ENCODE data around the gene KRTAP29-1.
"Not testable (repeated sequence)": the region's sequence is repeated elsewhere in the genome, so short reads cannot be mapped to it uniquely, and the experiment has no call there.

KRTAP29-1 gene

GRCh38 chr17:41284546-41284945 is 18.1 kb downstream of the KRTAP29-1 start:
- Histone ChIP-seq H3K4me1 (ENCODE audit: control insufficient read depth, low read depth, low read length) (peaks cover 7% of the 10 kb centered on the region), H3K27ac (ENCODE audit: low read length) (no peak overlapping the region), H3K36me3 (ENCODE audit: control insufficient read depth, low read depth, low read length) (no peaks in the 10 kb centered on the region), H3K9me3 (ENCODE audit: control insufficient read depth, low read depth, low read length) (no peaks in the 10 kb centered on the region), H3K9ac (ENCODE audit: low read length) (no peak overlapping the region), H3K27me3 (ENCODE audit: control insufficient read depth, insufficient read depth, low read length) (no peaks in the 10 kb centered on the region), H3K4me3 (ENCODE audit: low read length) (no peak overlapping the region)

DNA sequence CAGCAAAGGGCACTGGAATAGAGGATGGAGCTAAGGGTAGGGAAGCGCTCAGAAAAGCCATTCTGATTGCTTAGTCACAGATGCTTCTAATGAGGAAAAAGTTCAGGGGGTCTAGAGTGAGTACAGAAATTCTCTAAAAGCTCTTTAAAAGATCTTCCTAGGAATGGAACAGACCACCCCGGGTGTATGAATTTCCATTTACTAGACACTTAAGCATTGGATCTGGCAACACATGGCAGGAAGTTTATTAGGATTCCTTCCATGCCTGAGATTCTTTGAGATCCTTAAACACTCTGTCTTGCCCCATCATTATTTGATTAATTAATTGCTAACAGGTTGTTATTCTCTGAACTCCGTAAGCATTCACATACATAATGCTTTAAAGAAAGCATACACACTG is 18.6 kb downstream of the KRTAP29-1 start:
- Histone ChIP-seq H3K9me3 (ENCODE audit: control insufficient read depth, low read depth, low read length) (no peaks in the 10 kb centered on the region), H3K9ac (ENCODE audit: low read length) (no peak overlapping the region), H3K27ac (ENCODE audit: low read length) (no peak overlapping the region), H3K36me3 (ENCODE audit: control insufficient read depth, low read depth, low read length) (no peaks in the 10 kb centered on the region), H3K27me3 (ENCODE audit: control insufficient read depth, insufficient read depth, low read length) (no peaks in the 10 kb centered on the region), H3K4me1 (ENCODE audit: control insufficient read depth, low read depth, low read length) (peaks cover 7% of the 10 kb centered on the region), H3K4me3 (ENCODE audit: low read length) (no peak overlapping the region)

DNA sequence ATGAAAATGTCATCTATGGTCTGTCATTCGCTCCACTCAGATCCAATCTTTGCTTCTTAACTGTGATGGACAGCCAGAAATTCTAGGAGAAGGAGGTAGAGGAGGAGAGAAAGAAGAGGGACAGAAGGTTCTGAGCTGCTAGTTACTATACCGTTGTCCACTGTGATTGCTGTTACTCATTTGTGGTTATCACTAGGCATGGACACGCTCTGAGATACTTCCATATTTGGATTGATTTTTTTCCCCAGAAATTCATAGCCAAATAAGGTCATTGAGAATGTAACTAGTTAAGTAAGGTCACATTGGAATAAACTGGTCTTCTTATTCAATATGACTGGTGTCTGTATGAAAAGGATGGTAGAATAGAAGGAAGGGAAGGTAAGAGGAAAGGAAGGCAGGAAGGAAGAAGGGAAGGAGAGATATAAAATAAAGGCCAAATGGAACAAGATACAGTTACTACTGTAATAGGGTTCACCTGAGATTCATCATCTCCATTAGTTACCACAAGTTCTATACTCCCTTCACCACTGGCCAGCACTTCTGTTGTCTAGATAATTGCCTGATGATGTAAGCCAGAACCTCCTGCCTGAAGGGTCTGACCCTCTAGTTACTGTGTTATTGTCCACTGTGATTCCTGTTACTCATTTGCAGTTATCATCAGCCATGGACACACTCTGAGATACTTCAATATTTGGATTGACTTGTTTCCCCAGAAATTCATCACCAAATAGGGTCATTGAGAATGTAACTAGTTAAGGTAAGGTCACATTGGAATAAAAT is 24.3 kb downstream of the KRTAP29-1 start:
- no peak overlapping the region for H3K9ac ChIP-seq (ENCODE audit: low read length)
- H3K4me1 ChIP-seq (ENCODE audit: control insufficient read depth, low read depth, low read length): no peaks in the 10 kb centered on the region
- no peak overlapping the region for H3K4me3 ChIP-seq (ENCODE audit: low read length)
- no peak overlapping the region for H3K27ac ChIP-seq (ENCODE audit: low read length)
- H3K9me3 ChIP-seq (ENCODE audit: control insufficient read depth, low read depth, low read length): no peaks in the 10 kb centered on the region
- no peaks in the 10 kb centered on the region for H3K36me3 ChIP-seq (ENCODE audit: control insufficient read depth, low read depth, low read length)
- no peaks in the 10 kb centered on the region for H3K27me3 ChIP-seq (ENCODE audit: control insufficient read depth, insufficient read depth, low read length)

GRCh38 chr17:41275648-41276190 is 26.9 kb downstream of the KRTAP29-1 start, which contains the start of gene KRTAP9-7:
Gene KRTAP9-7, plus strand, starts transcription at chr17:41275698. Its CDS starts 0 bp downstream, at chr17:41275698.
- H3K4me1 ChIP-seq (ENCODE audit: control insufficient read depth, low read depth, low read length); H3K27ac ChIP-seq (ENCODE audit: low read length); H3K4me3 ChIP-seq (ENCODE audit: low read length); H3K27me3 ChIP-seq (ENCODE audit: control insufficient read depth, insufficient read depth, low read length); H3K9ac ChIP-seq (ENCODE audit: low read length); H3K36me3 ChIP-seq (ENCODE audit: control insufficient read depth, low read depth, low read length); H3K9me3 ChIP-seq (ENCODE audit: control insufficient read depth, low read depth, low read length): not testable (repeated sequence)

GRCh38 chr17:41271858-41272257 is 30.8 kb downstream of the KRTAP29-1 start:
- Histone ChIP-seq H3K36me3 (ENCODE audit: control insufficient read depth, low read depth, low read length) (no peaks in the 10 kb centered on the region), H3K9ac (ENCODE audit: low read length) (no peak overlapping the region), H3K9me3 (ENCODE audit: control insufficient read depth, low read depth, low read length) (no peaks in the 10 kb centered on the region), H3K4me3 (ENCODE audit: low read length) (no peak overlapping the region), H3K27me3 (ENCODE audit: control insufficient read depth, insufficient read depth, low read length) (no peaks in the 10 kb centered on the region), H3K27ac (ENCODE audit: low read length) (no peak overlapping the region), H3K4me1 (ENCODE audit: control insufficient read depth, low read depth, low read length) (no peaks in the 10 kb centered on the region)

DNA sequence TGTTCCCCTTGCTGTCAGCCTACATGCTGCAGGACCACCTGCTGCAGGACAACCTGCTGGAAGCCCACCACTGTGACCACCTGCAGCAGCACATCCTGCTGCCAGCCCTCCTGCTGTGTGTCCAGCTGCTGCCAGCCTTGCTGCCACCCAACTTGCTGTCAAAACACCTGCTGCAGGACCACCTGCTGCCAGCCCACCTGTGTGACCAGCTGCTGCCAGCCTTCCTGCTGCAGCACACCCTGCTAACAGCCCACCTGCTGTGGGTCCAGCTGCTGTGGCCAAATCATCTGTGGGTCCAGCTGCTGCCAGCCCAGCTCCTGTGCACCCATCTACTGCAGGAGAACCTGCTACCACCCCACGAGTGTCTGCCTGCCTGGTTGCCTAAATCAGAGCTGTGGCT is 31.3 kb downstream of the KRTAP29-1 start:
- H3K4me1 ChIP-seq (ENCODE audit: control insufficient read depth, low read depth, low read length); H3K4me3 ChIP-seq (ENCODE audit: low read length); H3K36me3 ChIP-seq (ENCODE audit: control insufficient read depth, low read depth, low read length); H3K27me3 ChIP-seq (ENCODE audit: control insufficient read depth, insufficient read depth, low read length); H3K9ac ChIP-seq (ENCODE audit: low read length); H3K27ac ChIP-seq (ENCODE audit: low read length); H3K9me3 ChIP-seq (ENCODE audit: control insufficient read depth, low read depth, low read length): not testable (repeated sequence)

DNA sequence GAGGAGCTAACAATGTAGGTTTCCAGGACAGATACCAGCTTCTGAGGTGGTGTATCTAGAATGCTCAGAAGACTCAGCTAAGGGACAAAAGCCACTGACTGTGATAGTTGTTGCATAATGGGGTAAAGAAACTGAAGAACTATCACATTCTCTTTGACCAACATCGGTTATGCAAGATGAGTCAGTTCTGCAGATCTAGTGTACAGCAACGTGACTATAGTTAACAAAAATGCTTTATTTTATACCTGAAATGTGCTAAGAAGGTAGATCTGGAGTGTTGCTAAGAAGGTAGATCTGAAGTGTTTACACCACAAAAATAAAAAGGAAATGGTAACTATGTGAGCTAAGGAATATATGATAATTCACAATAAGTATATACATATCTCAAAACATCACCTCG is 34.9 kb downstream of the KRTAP29-1 start:
- H3K27ac ChIP-seq (ENCODE audit: low read length): no peak overlapping the region
- H3K36me3 ChIP-seq (ENCODE audit: control insufficient read depth, low read depth, low read length): no peaks in the 10 kb centered on the region
- H3K9ac ChIP-seq (ENCODE audit: low read length): no peak overlapping the region
- no peaks in the 10 kb centered on the region for H3K9me3 ChIP-seq (ENCODE audit: control insufficient read depth, low read depth, low read length)
- H3K27me3 ChIP-seq (ENCODE audit: control insufficient read depth, insufficient read depth, low read length): no peaks in the 10 kb centered on the region
- H3K4me3 ChIP-seq (ENCODE audit: low read length): no peak overlapping the region
- H3K4me1 ChIP-seq (ENCODE audit: control insufficient read depth, low read depth, low read length): no peaks in the 10 kb centered on the region

DNA sequence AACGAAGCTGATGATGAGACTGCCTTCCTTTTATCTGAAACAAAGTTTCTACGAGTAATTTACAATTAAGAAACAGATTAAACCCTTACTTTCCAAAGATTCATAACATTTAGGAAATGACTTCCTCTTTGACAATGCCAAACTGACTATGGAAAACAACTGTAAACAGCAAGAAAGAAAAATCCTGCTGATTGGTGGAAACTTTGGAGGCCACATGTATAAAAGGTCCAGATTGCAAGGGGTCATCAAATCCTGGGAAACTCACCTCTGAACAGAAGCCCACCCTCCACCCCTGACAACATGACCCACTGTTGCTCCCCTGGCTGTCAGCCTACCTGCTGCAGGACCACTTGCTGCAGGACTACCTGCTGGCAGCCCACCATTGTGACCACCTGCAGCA is 37.6 kb downstream of the KRTAP29-1 start, which contains the start of gene KRTAP9-6:
Gene KRTAP9-6 (plus strand): TSS at position 301 of the 400 bp plus-strand sequence. CDS start 0 bp downstream, at position 301.
- H3K27me3 ChIP-seq (ENCODE audit: control insufficient read depth, insufficient read depth, low read length): no peaks in the 10 kb centered on the region
- no peaks in the 10 kb centered on the region for H3K4me1 ChIP-seq (ENCODE audit: control insufficient read depth, low read depth, low read length)
- H3K27ac ChIP-seq (ENCODE audit: low read length): no peak within 1 kb of the TSS
- H3K9ac ChIP-seq (ENCODE audit: low read length): no peak within 1 kb of the TSS
- no peaks in the 10 kb centered on the region for H3K36me3 ChIP-seq (ENCODE audit: control insufficient read depth, low read depth, low read length)
- H3K4me3 ChIP-seq (ENCODE audit: low read length): no peak within 1 kb of the TSS
- no peaks in the 10 kb centered on the region for H3K9me3 ChIP-seq (ENCODE audit: control insufficient read depth, low read depth, low read length)

DNA sequence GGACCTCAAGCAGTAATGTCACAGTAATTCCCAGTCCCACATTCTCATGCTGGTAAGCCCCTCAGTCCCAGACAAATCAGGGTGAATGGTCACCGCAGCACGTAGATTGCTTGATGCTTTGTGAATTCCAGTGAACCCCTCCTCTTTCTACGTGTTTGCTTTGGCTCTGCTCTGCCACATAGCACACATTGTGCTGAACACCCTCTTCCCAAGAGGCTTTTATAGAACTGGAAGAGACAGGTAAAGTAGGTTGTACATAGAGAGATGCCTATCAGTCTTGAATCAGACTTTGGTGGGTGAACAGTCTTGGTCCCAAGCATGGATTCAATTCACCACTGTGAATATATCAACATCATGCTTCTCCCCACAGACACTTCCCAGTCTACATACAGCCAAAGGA is 38.1 kb downstream of the KRTAP29-1 start:
- no peak overlapping the region for H3K4me3 ChIP-seq (ENCODE audit: low read length)
- no peaks in the 10 kb centered on the region for H3K9me3 ChIP-seq (ENCODE audit: control insufficient read depth, low read depth, low read length)
- H3K36me3 ChIP-seq (ENCODE audit: control insufficient read depth, low read depth, low read length): no peaks in the 10 kb centered on the region
- no peaks in the 10 kb centered on the region for H3K27me3 ChIP-seq (ENCODE audit: control insufficient read depth, insufficient read depth, low read length)
- no peak overlapping the region for H3K9ac ChIP-seq (ENCODE audit: low read length)
- H3K4me1 ChIP-seq (ENCODE audit: control insufficient read depth, low read depth, low read length): no peaks in the 10 kb centered on the region
- H3K27ac ChIP-seq (ENCODE audit: low read length): no peak overlapping the region

GRCh38 chr17:41263212-41263611 is 39.4 kb downstream of the KRTAP29-1 start:
- H3K4me1 ChIP-seq (ENCODE audit: control insufficient read depth, low read depth, low read length): no peaks in the 10 kb centered on the region
- no peak overlapping the region for H3K27ac ChIP-seq (ENCODE audit: low read length)
- no peaks in the 10 kb centered on the region for H3K9me3 ChIP-seq (ENCODE audit: control insufficient read depth, low read depth, low read length)
- no peaks in the 10 kb centered on the region for H3K36me3 ChIP-seq (ENCODE audit: control insufficient read depth, low read depth, low read length)
- no peaks in the 10 kb centered on the region for H3K27me3 ChIP-seq (ENCODE audit: control insufficient read depth, insufficient read depth, low read length)
- no peak overlapping the region for H3K9ac ChIP-seq (ENCODE audit: low read length)
- no peak overlapping the region for H3K4me3 ChIP-seq (ENCODE audit: low read length)

- no peaks in the 10 kb centered on the region for H3K4me1 ChIP-seq (ENCODE audit: control insufficient read depth, low read depth, low read length)
- H3K4me3 ChIP-seq (ENCODE audit: low read length): no peak overlapping the region
- no peaks in the 10 kb centered on the region for H3K9me3 ChIP-seq (ENCODE audit: control insufficient read depth, low read depth, low read length)
- H3K27ac ChIP-seq (ENCODE audit: low read length): no peak overlapping the region
- no peaks in the 10 kb centered on the region for H3K36me3 ChIP-seq (ENCODE audit: control insufficient read depth, low read depth, low read length)
- no peak overlapping the region for H3K9ac ChIP-seq (ENCODE audit: low read length)
- no peaks in the 10 kb centered on the region for H3K27me3 ChIP-seq (ENCODE audit: control insufficient read depth, insufficient read depth, low read length)
Observed at GRCh38 chr17:41258406-41258805, 44.2 kb downstream of the KRTAP29-1 start.

- Histone ChIP-seq H3K27ac (ENCODE audit: low read length) (no peak overlapping the region), H3K36me3 (ENCODE audit: control insufficient read depth, low read depth, low read length) (no peaks in the 10 kb centered on the region), H3K9ac (ENCODE audit: low read length) (no peak overlapping the region), H3K4me1 (ENCODE audit: control insufficient read depth, low read depth, low read length) (no peaks in the 10 kb centered on the region), H3K4me3 (ENCODE audit: low read length) (no peak overlapping the region), H3K9me3 (ENCODE audit: control insufficient read depth, low read depth, low read length) (no peaks in the 10 kb centered on the region), H3K27me3 (ENCODE audit: control insufficient read depth, insufficient read depth, low read length) (no peaks in the 10 kb centered on the region)
Observed at GRCh38 chr17:41256291-41256685, 46.4 kb downstream of the KRTAP29-1 start.

All from iPS-18a (cell line).